ENCODE data around the gene ID2.

DNA sequence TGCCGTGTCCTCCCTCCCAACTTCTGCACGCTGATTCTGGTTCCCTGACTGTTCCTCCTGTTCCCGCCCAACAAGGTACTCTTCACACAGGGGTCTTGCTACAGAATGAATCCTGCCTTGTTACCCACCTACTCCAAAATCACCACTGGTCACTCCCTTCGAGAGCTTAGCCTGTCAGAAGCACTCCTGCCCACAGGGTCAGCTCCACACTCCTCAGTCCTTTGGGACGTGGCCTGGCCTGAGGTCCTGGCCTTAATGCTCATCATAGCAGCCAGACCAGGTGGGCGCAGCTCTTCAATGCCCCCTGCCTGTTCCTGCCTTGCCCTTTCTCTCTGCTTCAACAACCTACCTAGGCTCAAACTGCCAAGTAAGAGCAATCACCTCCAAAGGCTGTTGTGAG lies 27.8 kb upstream of the ID2 start:
- TF ChIP-seq, protein P1, sequence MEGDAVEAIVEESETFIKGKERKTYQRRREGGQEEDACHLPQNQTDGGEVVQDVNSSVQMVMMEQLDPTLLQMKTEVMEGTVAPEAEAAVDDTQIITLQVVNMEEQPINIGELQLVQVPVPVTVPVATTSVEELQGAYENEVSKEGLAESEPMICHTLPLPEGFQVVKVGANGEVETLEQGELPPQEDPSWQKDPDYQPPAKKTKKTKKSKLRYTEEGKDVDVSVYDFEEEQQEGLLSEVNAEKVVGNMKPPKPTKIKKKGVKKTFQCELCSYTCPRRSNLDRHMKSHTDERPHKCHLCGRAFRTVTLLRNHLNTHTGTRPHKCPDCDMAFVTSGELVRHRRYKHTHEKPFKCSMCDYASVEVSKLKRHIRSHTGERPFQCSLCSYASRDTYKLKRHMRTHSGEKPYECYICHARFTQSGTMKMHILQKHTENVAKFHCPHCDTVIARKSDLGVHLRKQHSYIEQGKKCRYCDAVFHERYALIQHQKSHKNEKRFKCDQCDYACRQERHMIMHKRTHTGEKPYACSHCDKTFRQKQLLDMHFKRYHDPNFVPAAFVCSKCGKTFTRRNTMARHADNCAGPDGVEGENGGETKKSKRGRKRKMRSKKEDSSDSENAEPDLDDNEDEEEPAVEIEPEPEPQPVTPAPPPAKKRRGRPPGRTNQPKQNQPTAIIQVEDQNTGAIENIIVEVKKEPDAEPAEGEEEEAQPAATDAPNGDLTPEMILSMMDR (IDR thresholded peaks at IDR 0.05; ENCODE audit: insufficient read depth, low read depth, low read length) = no peak
- TF ChIP-seq EZH2 (IDR thresholded peaks at IDR 0.05; ENCODE audit: insufficient read depth, low read length) = no peak
